ENCODE results near the gene NPAS3. TPM values are rescaled to one million over a fixed set of nuclear protein-coding genes. Genes with fewer than 3 reads are reported as not detected.

Gene NPAS3
- 4.9 TPM for total RNA-seq
- long read RNA-seq, partial matches to known transcripts, result 1 of 12 reads
- long read RNA-seq, other reads (novel, unspliced or antisense), result 11 of 12 reads

DNA sequence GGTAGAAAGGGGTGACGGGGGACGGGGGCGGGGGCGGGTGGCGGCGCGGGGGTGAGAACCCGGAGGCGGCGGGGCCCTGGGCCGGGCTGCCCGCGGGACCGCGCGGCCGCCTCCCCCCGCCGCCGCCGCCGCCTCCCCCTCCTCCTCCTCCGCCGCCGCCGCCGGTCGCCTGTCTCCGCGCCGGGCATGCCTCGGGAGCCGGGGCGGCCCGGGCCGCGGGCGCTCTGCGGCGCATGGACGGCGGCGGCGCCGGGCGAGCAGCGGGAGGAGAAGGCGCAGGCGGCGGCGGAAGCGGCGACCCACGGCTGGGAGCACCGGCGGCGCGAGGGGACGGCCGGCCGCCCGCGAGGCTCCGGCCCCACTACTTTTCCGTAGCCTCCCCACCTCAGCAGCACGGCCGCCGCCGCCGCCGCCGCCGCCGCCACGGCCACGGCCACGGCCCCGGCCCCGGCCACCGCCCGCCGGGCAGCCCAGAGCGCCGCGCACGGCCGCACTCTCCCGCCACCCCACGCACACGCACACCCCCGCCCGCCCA is at the start of gene NPAS3:
Gene NPAS3 (plus strand): TSS at position 161 of the 535 bp plus-strand sequence.
- DNase-seq (ENCODE audit: low spot score), result no peak
- intact Hi-C loops (cut with DNase I), result loop anchor here (10.0 kb wide), 1 partner anchor 234 kb away; no protein-coding TSS in a partner anchor

- DNase-seq (ENCODE audit: low spot score), result no peak
- intact Hi-C loops (cut with DNase I), result no loop called here
Measured at GRCh38 chr14:32896979-32897697, 41.5 kb upstream of the NPAS3 start.

GRCh38 chr14:32897698-32898064 is 41.0 kb upstream of the NPAS3 start:
- intact Hi-C loops (cut with DNase I), result no loop called here
- no peak for DNase-seq (ENCODE audit: low spot score)

DNA sequence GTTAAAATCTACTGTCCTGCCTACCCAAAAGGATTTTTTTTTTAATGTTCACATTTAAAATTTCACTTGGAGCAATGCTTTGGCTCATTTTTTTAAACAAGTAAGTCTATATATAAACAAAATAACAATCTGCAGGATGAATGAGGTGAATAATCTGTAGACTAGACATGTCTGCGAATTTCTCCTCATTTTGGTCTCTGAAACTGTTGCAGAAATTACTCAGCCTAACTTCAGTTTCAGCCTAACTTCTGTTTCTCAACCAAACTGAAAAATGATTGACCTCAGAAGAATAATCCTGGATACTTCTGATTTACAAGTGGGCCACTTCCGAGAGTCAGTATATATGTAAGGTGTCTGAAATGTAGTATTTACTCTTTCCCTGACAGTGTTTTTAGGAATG is 39.8 kb upstream of the NPAS3 start:
- no peak for DNase-seq (ENCODE audit: low spot score)
- intact Hi-C loops (cut with DNase I), result no loop called here

GRCh38 chr14:32900547-32900946 is 38.1 kb upstream of the NPAS3 start:
- DNase-seq (ENCODE audit: low spot score), result no peak
- intact Hi-C loops (cut with DNase I), result no loop called here

GRCh38 chr14:32905013-32905412 is 33.7 kb upstream of the NPAS3 start:
- no peak for DNase-seq (ENCODE audit: low spot score)
- intact Hi-C loops (cut with DNase I), result no loop called here

- intact Hi-C loops (cut with DNase I), result no loop called here
Measured at GRCh38 chr14:32906672-32907071, 32.0 kb upstream of the NPAS3 start.

GRCh38 chr14:32908196-32909084 is 30.2 kb upstream of the NPAS3 start:
- intact Hi-C loops (cut with DNase I), result no loop called here
- no peak for DNase-seq (ENCODE audit: low spot score)

More at GRCh38 chr14:32906672-32907071, 32.0 kb upstream of the NPAS3 start:
- DNase-seq (ENCODE audit: low spot score), result no peak

DNA sequence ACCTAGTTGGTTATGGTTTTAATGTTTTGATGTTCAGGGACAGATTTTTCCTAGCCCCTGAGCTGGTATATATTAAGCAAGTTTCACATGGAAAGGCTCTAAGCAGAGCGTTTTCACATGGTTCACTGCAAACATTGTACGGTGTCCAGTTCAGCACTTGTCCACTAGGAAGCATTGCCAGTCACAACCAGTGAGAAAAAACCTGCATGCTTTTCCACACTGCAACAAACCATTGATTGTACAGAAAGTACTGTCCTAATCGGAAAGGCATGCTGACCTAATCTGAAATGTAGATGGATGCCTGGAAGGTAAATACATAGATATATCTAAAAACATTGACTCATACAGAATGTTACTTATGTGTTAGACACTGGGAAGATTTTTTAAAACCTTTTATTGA is 25.0 kb upstream of the NPAS3 start:
- DNase-seq (ENCODE audit: low spot score), result no peak
- intact Hi-C loops (cut with DNase I), result no loop called here

DNA sequence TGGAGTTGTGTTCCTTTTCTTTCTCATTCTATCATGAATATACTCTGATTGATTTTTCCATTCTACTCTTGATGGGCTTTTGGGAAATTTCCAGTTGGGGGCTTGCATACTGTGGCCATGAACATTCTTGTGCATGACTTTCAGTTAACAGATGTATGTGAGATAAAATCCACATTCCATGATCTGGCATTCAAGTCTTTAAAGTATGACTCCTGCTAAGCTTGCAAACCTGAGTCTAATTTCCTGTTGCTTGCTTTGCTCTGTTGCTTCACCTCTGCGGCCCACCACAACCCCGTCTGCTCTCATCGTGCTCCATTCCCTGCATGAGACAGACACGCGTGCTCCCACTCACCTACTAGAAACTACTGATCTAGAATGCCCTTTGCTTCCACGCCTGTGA is 24.3 kb upstream of the NPAS3 start:
- no peak for DNase-seq (ENCODE audit: low spot score)
- intact Hi-C loops (cut with DNase I), result no loop called here

DNA sequence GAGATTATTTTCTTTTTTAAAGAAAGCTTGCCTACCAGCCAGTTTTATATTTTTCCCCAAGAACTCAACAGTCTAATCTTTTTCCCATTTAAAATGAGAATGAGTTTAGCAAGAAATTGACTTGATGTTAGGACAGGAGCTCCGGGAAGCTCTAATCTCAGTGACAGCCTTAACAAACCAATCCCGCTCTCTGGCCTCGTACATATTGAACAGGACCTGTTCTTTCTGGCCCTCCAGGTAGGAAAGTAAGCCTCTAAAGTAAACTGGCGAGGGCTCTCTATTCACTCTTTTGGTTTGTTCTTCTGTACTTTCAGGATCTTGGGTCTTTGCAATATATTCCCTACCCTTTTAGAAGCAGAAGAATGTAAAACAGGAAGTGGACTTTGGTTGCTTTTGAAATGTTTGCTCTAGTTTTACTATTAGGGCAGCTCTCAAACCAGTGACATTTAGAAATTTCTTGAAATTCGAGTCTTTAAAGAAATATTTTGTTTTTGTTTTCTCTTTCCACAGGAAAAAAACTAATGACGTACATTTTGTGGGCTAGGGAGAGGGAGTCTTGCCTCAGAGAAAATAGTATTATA is 17.9 kb upstream of the NPAS3 start:
- DNase-seq (ENCODE audit: low spot score), result no peak
- intact Hi-C loops (cut with DNase I), result no loop called here

DNA sequence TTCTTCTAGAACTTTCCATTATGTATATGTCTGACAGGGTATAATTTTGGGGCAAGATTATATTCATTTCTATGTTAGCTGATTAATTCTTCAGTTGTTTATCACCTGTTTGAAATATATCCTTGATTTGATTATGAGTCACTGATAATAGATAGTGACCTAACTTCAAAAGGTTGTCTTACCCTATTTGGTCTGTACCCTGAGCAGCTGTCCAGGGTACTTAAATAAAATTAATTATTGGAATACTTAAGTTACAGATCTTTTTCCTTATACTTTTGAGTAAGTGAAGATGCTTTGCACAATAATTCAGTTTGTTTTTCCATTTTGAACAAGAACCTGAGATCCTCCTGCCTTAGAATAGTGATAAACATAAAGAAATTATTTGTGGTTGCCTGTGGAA is 13.2 kb upstream of the NPAS3 start:
- intact Hi-C loops (cut with DNase I), result no loop called here

DNA sequence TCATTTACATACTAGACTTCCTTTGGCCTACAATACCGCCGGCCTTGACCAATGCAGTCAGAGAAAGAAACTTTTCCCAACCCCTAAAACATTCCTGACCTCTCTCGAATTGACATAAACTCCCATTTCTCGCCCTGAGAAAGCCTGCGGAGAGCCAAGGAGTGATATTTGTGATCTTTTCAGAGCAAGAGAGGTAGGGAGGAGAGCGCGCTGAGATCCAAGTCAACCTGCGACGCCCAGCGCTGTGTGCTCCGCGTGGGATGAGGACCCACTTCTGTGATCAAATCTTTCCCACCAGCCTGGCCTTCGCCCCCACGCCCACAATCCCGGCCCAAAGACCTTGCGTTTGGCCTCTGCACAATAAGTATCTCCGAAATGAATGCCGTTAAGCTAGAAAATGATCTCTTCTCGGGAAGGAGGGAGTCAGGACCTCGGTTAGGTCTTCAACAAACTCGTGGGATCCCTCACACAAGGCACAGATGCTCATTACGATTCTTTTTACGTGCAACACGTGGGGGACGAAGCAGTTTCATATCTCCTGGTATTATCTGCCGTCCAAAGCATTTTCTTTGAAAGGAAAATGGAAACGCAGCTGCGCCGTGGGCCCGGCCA is 6.3 kb upstream of the NPAS3 start:
- intact Hi-C loops (cut with DNase I), result loop anchor here (10.0 kb wide), 1 partner anchor 228 kb away; no protein-coding TSS in a partner anchor
- no peak for DNase-seq (ENCODE audit: low spot score)

More for the DNA sequence above, 13.2 kb upstream of the NPAS3 start:
- no peak for DNase-seq (ENCODE audit: low spot score)

GRCh38 chr14:32932914-32933628 is 5.6 kb upstream of the NPAS3 start:
- DNase-seq (ENCODE audit: low spot score), result no peak
- intact Hi-C loops (cut with DNase I), result loop anchor here (10.0 kb wide), 1 partner anchor 228 kb away; no protein-coding TSS in a partner anchor

DNA sequence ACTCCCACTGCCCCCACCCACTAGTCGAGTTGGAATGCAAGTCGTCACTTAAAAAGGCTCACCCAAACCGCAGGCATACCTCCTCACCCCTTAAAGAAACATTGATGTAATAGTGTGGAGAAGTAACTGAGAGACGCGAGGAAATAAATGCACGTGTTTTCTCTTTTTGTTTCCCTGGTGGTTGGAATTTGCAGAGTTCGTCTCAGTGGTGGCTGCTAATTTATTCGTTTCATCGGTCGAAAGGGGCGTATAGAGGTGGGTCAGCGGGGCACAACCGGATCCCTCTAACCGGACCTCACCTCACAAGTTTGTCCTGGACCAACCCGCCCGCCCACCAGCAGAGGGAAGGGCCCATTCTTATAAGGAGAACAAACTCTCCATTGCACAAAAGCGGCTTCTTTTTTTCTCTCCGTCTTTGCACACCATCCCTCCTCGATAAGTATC is 5.0 kb upstream of the NPAS3 start:
- DNase-seq (ENCODE audit: low spot score), result no peak
- intact Hi-C loops (cut with DNase I), result loop anchor here (10.0 kb wide), 1 partner anchor 229 kb away; no protein-coding TSS in a partner anchor

DNA sequence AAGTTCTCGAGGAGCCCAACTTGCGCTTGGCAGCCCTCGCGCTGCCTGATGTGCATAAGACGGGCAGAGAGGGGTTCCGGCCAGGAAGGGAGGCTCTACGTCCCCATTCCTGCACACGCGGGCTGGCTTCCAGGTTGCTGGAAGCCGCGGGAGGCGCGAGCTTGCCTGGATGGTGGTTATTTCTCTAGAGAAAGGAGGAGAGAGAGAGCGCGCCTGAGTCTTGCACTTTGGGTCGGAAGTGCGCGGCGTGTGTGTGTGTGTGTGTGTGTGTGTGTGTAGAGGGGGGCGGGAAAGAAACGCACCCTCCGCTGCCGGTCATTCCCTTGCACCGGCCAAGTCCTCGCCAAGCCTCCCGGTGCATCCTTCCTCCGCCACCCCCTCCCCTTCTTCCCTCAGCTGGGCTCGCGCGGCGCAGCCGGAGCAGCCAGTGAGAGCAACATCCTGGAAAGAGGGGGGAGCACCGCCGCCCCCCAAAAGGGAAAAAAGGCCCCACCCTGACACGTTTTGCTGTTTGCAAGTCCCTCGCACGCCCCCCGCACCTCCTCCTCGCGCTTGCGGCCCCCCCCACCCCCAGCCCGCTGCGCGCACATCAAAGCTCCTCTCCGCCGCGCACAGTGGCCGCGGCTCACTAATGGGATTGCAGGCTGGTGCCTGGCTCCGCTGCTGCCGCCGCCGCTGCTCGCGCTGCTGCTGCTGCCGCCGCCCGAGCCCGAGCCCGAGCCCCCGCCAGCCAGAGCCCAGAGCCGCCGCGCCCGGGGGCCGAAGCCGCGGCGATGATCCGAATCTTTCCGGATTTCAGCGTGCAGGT is 4.4 kb upstream of the NPAS3 start:
- intact Hi-C loops (cut with DNase I), result loop anchor here (10.0 kb wide), 1 partner anchor 229 kb away; no protein-coding TSS in a partner anchor
- no peak for DNase-seq (ENCODE audit: low spot score)

DNA sequence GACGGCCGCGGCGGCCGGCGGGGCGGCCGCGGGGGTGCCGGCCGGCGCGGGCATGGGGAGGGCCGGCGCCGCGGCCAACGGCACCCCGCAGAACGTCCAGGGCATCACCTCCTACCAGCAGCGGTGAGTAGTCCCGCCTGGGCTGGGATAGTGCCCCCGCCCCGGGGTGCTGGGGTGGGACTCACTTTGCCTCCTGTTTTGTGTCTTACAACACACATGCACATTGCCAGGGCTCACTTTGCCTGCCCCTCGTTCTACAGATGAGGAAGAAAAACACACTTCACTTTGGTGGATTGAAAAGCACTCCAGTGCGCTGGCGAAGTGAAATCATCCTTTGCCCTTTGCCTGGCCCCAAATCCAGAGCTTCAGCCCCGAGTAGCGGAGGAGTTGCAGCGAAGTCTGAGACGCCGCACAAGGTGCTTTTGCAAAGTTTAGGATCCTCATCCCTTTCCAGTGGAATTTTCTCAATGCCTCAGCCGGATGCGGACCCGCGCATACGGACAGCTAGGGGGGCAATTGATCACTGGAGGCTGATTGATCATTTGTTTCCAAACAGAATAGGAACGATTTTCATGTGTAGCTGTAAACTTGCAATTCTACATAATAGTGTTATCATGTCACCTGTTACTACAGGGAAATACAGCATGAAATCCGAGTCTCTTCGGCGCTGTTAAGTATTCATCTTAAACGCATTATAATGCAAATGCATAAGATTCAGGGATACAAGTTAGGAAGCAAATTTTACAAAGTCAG is 3.6 kb upstream of the NPAS3 start:
- intact Hi-C loops (cut with DNase I), result loop anchor here (10.0 kb wide), 1 partner anchor 230 kb away; no protein-coding TSS in a partner anchor

More for the DNA sequence above, 3.6 kb upstream of the NPAS3 start:
- DNase-seq (ENCODE audit: low spot score), result no peak
